ENCODE results near the gene LGALSL.

The LGALSL gene

DNA sequence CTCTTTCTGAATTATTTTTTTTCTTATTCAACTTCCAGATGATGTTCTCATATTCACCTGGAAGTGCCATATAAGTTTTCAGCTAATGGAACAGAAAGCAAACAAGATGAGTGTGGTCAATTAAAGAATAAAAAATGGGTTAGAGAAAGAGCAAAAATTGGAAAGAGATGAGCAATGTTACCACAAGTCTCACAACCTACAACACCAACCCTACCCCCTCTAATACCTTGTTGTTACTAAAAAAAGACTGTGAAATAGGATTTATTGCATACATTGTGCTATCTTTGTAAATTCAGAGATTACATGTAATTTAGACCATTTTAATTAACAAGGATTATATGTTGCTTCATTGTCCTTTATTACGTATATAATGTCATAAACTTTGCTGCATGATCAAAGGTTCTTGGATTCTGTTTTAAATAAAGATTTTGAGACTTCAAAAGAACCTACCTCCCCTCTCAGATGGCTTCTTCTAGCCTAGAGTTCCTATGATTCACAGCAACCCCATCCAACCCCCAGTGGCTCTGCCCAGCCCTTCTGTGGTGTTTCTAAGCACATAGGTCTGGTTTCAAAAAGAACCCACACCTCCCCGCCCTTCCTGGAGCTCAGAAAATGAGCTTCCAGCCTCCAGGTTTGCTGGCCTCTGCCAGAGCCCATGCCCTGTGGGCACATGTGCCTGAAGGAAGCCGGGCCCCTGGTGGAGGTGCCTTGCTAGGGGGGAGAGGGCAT is 24.7 kb downstream of the LGALSL start:
- TF ChIP-seq REST (IDR thresholded peaks at IDR 0.05; ENCODE audit: low read depth) (no peak), YY1 (IDR thresholded peaks at IDR 0.05; ENCODE audit: low read depth) (no peak), CREB1 (IDR thresholded peaks at IDR 0.05; ENCODE audit: low read depth) (no peak), USF1 (IDR thresholded peaks at IDR 0.05) (no peak), TAF1 (IDR thresholded peaks at IDR 0.05; ENCODE audit: low read depth) (no peak), EP300 (IDR thresholded peaks at IDR 0.05; ENCODE audit: borderline replicate concordance) (no peak), CEBPB (IDR thresholded peaks at IDR 0.05) (no peak), EGR1 (IDR thresholded peaks at IDR 0.05) (no peak), ZBTB7A (IDR thresholded peaks at IDR 0.05; ENCODE audit: low read depth) (no peak), FOXM1 (IDR thresholded peaks at IDR 0.05; ENCODE audit: borderline replicate concordance, low read depth) (no peak), TEAD4 (IDR thresholded peaks at IDR 0.05) (no peak), NFIC (IDR thresholded peaks at IDR 0.05) (no peak), RAD21 (IDR thresholded peaks at IDR 0.05; ENCODE audit: low read depth) (no peak)
- TF ChIP-seq, protein P1, sequence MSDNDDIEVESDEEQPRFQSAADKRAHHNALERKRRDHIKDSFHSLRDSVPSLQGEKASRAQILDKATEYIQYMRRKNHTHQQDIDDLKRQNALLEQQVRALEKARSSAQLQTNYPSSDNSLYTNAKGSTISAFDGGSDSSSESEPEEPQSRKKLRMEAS (IDR thresholded peaks at IDR 0.05): no peak

- TF ChIP-seq EP300 (IDR thresholded peaks at IDR 0.05; ENCODE audit: borderline replicate concordance) (no peak), RAD21 (IDR thresholded peaks at IDR 0.05; ENCODE audit: low read depth) (no peak), YY1 (IDR thresholded peaks at IDR 0.05; ENCODE audit: low read depth) (no peak), CREB1 (IDR thresholded peaks at IDR 0.05; ENCODE audit: low read depth) (no peak), NFIC (IDR thresholded peaks at IDR 0.05) (no peak), TEAD4 (IDR thresholded peaks at IDR 0.05) (no peak), TAF1 (IDR thresholded peaks at IDR 0.05; ENCODE audit: low read depth) (no peak), EGR1 (IDR thresholded peaks at IDR 0.05) (no peak), ZBTB7A (IDR thresholded peaks at IDR 0.05; ENCODE audit: low read depth) (no peak)
These were observed 25.5 kb downstream of the LGALSL start for GRCh38 chr2:64479259-64480117.

DNA sequence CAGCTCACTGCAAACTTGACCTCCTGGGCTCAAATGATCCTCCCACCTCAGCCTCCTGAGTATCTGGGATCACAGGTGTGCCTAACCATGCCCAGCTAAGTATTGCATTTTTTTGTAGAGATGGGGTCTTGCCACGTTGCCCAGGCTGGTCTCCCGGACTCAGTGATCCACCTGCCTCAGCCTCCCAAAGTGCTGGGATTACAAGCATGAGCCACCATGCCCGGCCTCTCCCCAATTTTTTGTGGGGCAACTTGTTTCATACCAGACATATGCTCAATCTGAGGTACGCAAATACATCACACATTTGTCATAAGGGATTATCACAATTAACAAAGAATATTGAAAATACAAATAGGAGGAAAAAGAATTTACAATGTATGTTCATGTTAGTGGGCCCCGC is 27.7 kb downstream of the LGALSL start:
- TF ChIP-seq REST (IDR thresholded peaks at IDR 0.05; ENCODE audit: low read depth) (no peak), TEAD4 (IDR thresholded peaks at IDR 0.05) (no peak), ZBTB7A (IDR thresholded peaks at IDR 0.05; ENCODE audit: low read depth) (no peak), USF1 (IDR thresholded peaks at IDR 0.05) (no peak), TCF12 (IDR thresholded peaks at IDR 0.05; ENCODE audit: low read depth) (no peak), CREB1 (IDR thresholded peaks at IDR 0.05; ENCODE audit: low read depth) (no peak), CEBPB (IDR thresholded peaks at IDR 0.05) (no peak), NFIC (IDR thresholded peaks at IDR 0.05) (no peak), YY1 (IDR thresholded peaks at IDR 0.05; ENCODE audit: low read depth) (no peak), RAD21 (IDR thresholded peaks at IDR 0.05; ENCODE audit: low read depth) (no peak), FOXM1 (IDR thresholded peaks at IDR 0.05; ENCODE audit: borderline replicate concordance, low read depth) (no peak), TAF1 (IDR thresholded peaks at IDR 0.05; ENCODE audit: low read depth) (no peak)
- TF ChIP-seq, protein P1 (IDR thresholded peaks at IDR 0.05): no peak

GRCh38 chr2:64482243-64482642 is 28.3 kb downstream of the LGALSL start:
- TF ChIP-seq RAD21 (IDR thresholded peaks at IDR 0.05; ENCODE audit: low read depth) (no peak), ZBTB7A (IDR thresholded peaks at IDR 0.05; ENCODE audit: low read depth) (no peak), REST (IDR thresholded peaks at IDR 0.05; ENCODE audit: low read depth) (no peak), FOXM1 (IDR thresholded peaks at IDR 0.05; ENCODE audit: borderline replicate concordance, low read depth) (no peak), USF1 (IDR thresholded peaks at IDR 0.05) (no peak), EGR1 (IDR thresholded peaks at IDR 0.05) (no peak), YY1 (IDR thresholded peaks at IDR 0.05; ENCODE audit: low read depth) (no peak), NFIC (IDR thresholded peaks at IDR 0.05) (no peak), TAF1 (IDR thresholded peaks at IDR 0.05; ENCODE audit: low read depth) (no peak), CEBPB (IDR thresholded peaks at IDR 0.05) (no peak), TCF12 (IDR thresholded peaks at IDR 0.05; ENCODE audit: low read depth) (no peak), CREB1 (IDR thresholded peaks at IDR 0.05; ENCODE audit: low read depth) (no peak)
- TF ChIP-seq, protein P1 (IDR thresholded peaks at IDR 0.05): no peak

Measured in Ishikawa (cell line).